ES-I3 (cell line): Measurements from ENCODE around the gene RNF113B.

ENCODE experiments used
- H3K36me3 ChIP-seq: 2 replicates; pipeline ENCODE4 v1.6.1; 2013; ENCODE audit warnings: mild to moderate bottlenecking, low read length, control low read depth, moderate library complexity; ENCODE audit not compliant: insufficient read depth
- H3K4me1 ChIP-seq: 2 replicates; pipeline ENCODE4 v1.6.1; 2013; ENCODE audit warnings: mild to moderate bottlenecking, control low read depth, low read length; ENCODE audit not compliant: insufficient read depth
- H3K9ac ChIP-seq: 2 replicates; pipeline ENCODE4 v1.6.1; 2013; ENCODE audit warnings: low read depth, mild to moderate bottlenecking, low read length, moderate library complexity
- H3K9me3 ChIP-seq: 2 replicates; pipeline ENCODE4 v1.6.1; 2013; ENCODE audit warnings: mild to moderate bottlenecking, low read length, moderate library complexity; ENCODE audit not compliant: control insufficient read depth, insufficient read depth

Gene RNF113B

GRCh38 chr13:98147521-98147920 lies 29.5 kb downstream of the RNF113B start:
- Histone ChIP-seq H3K36me3 (no peaks in the 10 kb centered on the region), H3K4me1 (peaks cover 7% of the 10 kb centered on the region), H3K9ac (no peak overlapping the region), H3K9me3 (no peaks in the 10 kb centered on the region)

- peak overlapping the region; percentile 85; the same call in 1 of the 2 replicates for H3K9ac ChIP-seq
- peaks cover 7% of the 10 kb centered on the region for H3K4me1 ChIP-seq
- H3K36me3 ChIP-seq: no peaks in the 10 kb centered on the region
- H3K9me3 ChIP-seq: no peaks in the 10 kb centered on the region
Measured at GRCh38 chr13:98144801-98145350, 32.2 kb downstream of the RNF113B start.

- peaks cover 7% of the 10 kb centered on the region for H3K4me1 ChIP-seq
- H3K36me3 ChIP-seq: no peaks in the 10 kb centered on the region
- H3K9ac ChIP-seq: peak overlapping the region; percentile 85
- H3K9me3 ChIP-seq: no peaks in the 10 kb centered on the region
Measured at GRCh38 chr13:98144027-98144741, 32.9 kb downstream of the RNF113B start.

- H3K4me1 ChIP-seq: peaks cover 7% of the 10 kb centered on the region
- H3K9ac ChIP-seq: peak overlapping the region; percentile 85
- no peaks in the 10 kb centered on the region for H3K36me3 ChIP-seq
- no peaks in the 10 kb centered on the region for H3K9me3 ChIP-seq
Measured at GRCh38 chr13:98143601-98144026, 33.5 kb downstream of the RNF113B start.

GRCh38 chr13:98143157-98143553 lies 33.9 kb downstream of the RNF113B start:
- Histone ChIP-seq H3K9ac (peak overlapping the region; percentile 85), H3K36me3 (no peaks in the 10 kb centered on the region), H3K4me1 (peaks cover 7% of the 10 kb centered on the region), H3K9me3 (no peaks in the 10 kb centered on the region)

- peak within 1 kb of the TSS; percentile 85 for H3K9ac ChIP-seq
- peaks cover 7% of the 10 kb centered on the region for H3K4me1 ChIP-seq
- H3K9me3 ChIP-seq: no peaks in the 10 kb centered on the region
- no peaks in the 10 kb centered on the region for H3K36me3 ChIP-seq
Measured at GRCh38 chr13:98142380-98143156, 34.5 kb downstream of the RNF113B start, which contains the start of gene FARP1. Gene FARP1 (plus strand): TSS chr13:98143094. CDS start chr13:98213243, 70,149 bp downstream.

- no peaks in the 10 kb centered on the region for H3K9me3 ChIP-seq
- H3K36me3 ChIP-seq: no peaks in the 10 kb centered on the region
- H3K4me1 ChIP-seq: peaks cover 7% of the 10 kb centered on the region
- H3K9ac ChIP-seq: peak overlapping the region; percentile 85
Measured at GRCh38 chr13:98141509-98142379, 35.3 kb downstream of the RNF113B start.

- Histone ChIP-seq H3K9me3 (no peaks in the 10 kb centered on the region), H3K36me3 (no peaks in the 10 kb centered on the region), H3K9ac (no peak overlapping the region), H3K4me1 (peaks cover 7% of the 10 kb centered on the region; the same call in 1 of the 2 replicates)
Measured at GRCh38 chr13:98141091-98141490, 36.0 kb downstream of the RNF113B start.

GRCh38 chr13:98134901-98135300 lies 42.2 kb downstream of the RNF113B start:
- Histone ChIP-seq H3K9ac (no peak overlapping the region), H3K4me1 (no peaks in the 10 kb centered on the region), H3K36me3 (no peaks in the 10 kb centered on the region), H3K9me3 (no peaks in the 10 kb centered on the region)

- Histone ChIP-seq H3K9ac (no peak overlapping the region), H3K36me3 (no peaks in the 10 kb centered on the region), H3K4me1 (no peaks in the 10 kb centered on the region), H3K9me3 (no peaks in the 10 kb centered on the region)
Measured at GRCh38 chr13:98133946-98134345, 43.1 kb downstream of the RNF113B start.

- H3K9me3 ChIP-seq: no peaks in the 10 kb centered on the region
- H3K9ac ChIP-seq: no peak overlapping the region
- no peaks in the 10 kb centered on the region for H3K4me1 ChIP-seq
- no peaks in the 10 kb centered on the region for H3K36me3 ChIP-seq
Measured at GRCh38 chr13:98129059-98129746, 47.9 kb downstream of the RNF113B start.
